Measurements from ENCODE around the gene MAP1LC3A.
"Not testable (repeated sequence)": the region's sequence is repeated elsewhere in the genome, so short reads cannot be mapped to it uniquely, and the experiment has no call there.

DNA sequence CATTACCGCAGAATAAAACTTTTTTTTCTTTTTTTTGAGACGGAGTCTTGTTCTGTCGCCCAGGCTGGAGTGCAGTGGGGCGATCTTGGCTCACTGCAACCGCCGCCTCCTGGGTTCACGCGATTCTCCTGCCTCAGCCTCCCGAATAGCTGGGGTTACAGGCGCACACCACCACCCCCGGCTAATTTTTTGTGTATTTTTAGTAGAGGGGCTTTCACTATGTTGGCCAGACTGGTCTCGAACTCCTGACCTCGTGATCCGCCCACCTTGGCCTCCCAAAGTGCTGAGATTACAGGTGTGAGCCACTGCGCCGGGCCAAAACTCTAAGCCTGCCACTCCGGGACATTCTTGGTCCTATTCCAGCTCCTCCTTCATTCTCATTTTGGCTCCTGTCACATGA lies 44.5 kb upstream of the MAP1LC3A start:
- TF ChIP-seq, protein P1, sequence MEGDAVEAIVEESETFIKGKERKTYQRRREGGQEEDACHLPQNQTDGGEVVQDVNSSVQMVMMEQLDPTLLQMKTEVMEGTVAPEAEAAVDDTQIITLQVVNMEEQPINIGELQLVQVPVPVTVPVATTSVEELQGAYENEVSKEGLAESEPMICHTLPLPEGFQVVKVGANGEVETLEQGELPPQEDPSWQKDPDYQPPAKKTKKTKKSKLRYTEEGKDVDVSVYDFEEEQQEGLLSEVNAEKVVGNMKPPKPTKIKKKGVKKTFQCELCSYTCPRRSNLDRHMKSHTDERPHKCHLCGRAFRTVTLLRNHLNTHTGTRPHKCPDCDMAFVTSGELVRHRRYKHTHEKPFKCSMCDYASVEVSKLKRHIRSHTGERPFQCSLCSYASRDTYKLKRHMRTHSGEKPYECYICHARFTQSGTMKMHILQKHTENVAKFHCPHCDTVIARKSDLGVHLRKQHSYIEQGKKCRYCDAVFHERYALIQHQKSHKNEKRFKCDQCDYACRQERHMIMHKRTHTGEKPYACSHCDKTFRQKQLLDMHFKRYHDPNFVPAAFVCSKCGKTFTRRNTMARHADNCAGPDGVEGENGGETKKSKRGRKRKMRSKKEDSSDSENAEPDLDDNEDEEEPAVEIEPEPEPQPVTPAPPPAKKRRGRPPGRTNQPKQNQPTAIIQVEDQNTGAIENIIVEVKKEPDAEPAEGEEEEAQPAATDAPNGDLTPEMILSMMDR (IDR thresholded peaks at IDR 0.05): not testable (repeated sequence)
- TF ChIP-seq EZH2phosphoT487, EZH2 (IDR thresholded peaks at IDR 0.05): not testable (repeated sequence)

Data from neural progenitor cell (in vitro differentiated cells).